Endothelial cell (in vitro differentiated cells): ENCODE measurements around the gene FABP6. TPM values are rescaled to one million over a fixed set of nuclear protein-coding genes. Genes with fewer than 3 reads are reported as not detected.

Source experiments
- DNase-seq: peaks from one replicate; pipeline ENCODE4 v3.0.0; 2021; ENCODE audit warnings: low spot score
- H3K27ac Mint-ChIP-seq: one replicate; pipeline ENCODE4 v1.8.0; 2021; ENCODE audit warnings: mixed read lengths, inconsistent platforms; ENCODE audit not compliant: unreplicated experiment
- H3K27me3 Mint-ChIP-seq: one replicate; pipeline ENCODE4 v1.8.0; 2021; ENCODE audit warnings: mild to moderate bottlenecking, moderate library complexity, mixed read lengths, inconsistent platforms; ENCODE audit not compliant: unreplicated experiment
- H3K36me3 Mint-ChIP-seq: one replicate; pipeline ENCODE4 v1.8.0; 2021; ENCODE audit warnings: mild to moderate bottlenecking, low read depth, mixed read lengths, inconsistent platforms; ENCODE audit not compliant: unreplicated experiment
- H3K4me1 Mint-ChIP-seq: one replicate; pipeline ENCODE4 v1.8.0; 2021; ENCODE audit warnings: mild to moderate bottlenecking, mixed read lengths, inconsistent platforms; ENCODE audit not compliant: unreplicated experiment
- H3K4me3 Mint-ChIP-seq: one replicate; pipeline ENCODE4 v1.8.0; 2021; ENCODE audit warnings: mild to moderate bottlenecking, mixed read lengths, inconsistent platforms; ENCODE audit not compliant: unreplicated experiment
- H3K9me3 Mint-ChIP-seq: one replicate; pipeline ENCODE4 v1.8.0; 2021; ENCODE audit warnings: mixed read lengths, inconsistent platforms; ENCODE audit not compliant: unreplicated experiment
- CTCF ChIP-seq: fragments of 200-600 bp; sonication (generic); IDR thresholded peaks from one replicate; pipeline ENCODE4 v1.5.0; 2021; ENCODE audit warnings: antibody characterized with exemption; ENCODE audit not compliant: unreplicated experiment
- total RNA-seq: library from RNA; stranded (reverse); fragmentation: NEBNext Ultra II Directional; extraction: Animal tissue kit (Norgen Biotek cat#: 25700); gene quantifications from one replicate; pipeline ENCODE4 v1.2.1, GENCODE V29; 2021; ENCODE audit not compliant: unreplicated experiment

The FABP6 gene
- total RNA-seq, 1 donor from 2014 or later: 1.2 TPM

GRCh38 chr5:160278343-160278742, 49.0 kb downstream of the FABP6 start:
- Mint-ChIP-seq H3K4me1 (peaks cover 19% of the 10 kb centered on the region), H3K27ac (no peak overlapping the region)

GRCh38 chr5:160280384-160281095, 51.2 kb downstream of the FABP6 start:
- Mint-ChIP-seq H3K9me3 (no peaks in the 10 kb centered on the region), H3K36me3 (peaks cover 35% of the 10 kb centered on the region), H3K4me3 (no peak overlapping the region), H3K27me3 (no peaks in the 10 kb centered on the region), H3K27ac (no peak overlapping the region), H3K4me1 (peaks cover 12% of the 10 kb centered on the region)
- no peak for DNase-seq
- TF ChIP-seq CTCF: no peak

More at GRCh38 chr5:160278343-160278742, 49.0 kb downstream of the FABP6 start:
- Mint-ChIP-seq H3K27me3 (no peaks in the 10 kb centered on the region), H3K4me3 (no peak overlapping the region), H3K9me3 (no peaks in the 10 kb centered on the region), H3K36me3 (peaks cover 38% of the 10 kb centered on the region)
- no peak for DNase-seq
- TF ChIP-seq CTCF: no peak

GRCh38 chr5:160281275-160281674, 52.0 kb downstream of the FABP6 start:
- no peaks in the 10 kb centered on the region for H3K9me3 Mint-ChIP-seq
- H3K27ac Mint-ChIP-seq: peak overlapping the region; percentile 70
- no peak overlapping the region for H3K4me3 Mint-ChIP-seq
- peaks cover 34% of the 10 kb centered on the region for H3K36me3 Mint-ChIP-seq
- DNase-seq: no peak
- no peak for TF ChIP-seq CTCF
- peaks cover 12% of the 10 kb centered on the region for H3K4me1 Mint-ChIP-seq
- H3K27me3 Mint-ChIP-seq: peaks cover under 1% of the 10 kb centered on the region

- no peak for TF ChIP-seq CTCF
- H3K4me1 Mint-ChIP-seq: peaks cover 27% of the 10 kb centered on the region
Measured at GRCh38 chr5:160284291-160284873, 55.1 kb downstream of the FABP6 start.

GRCh38 chr5:160285316-160285715, 56.0 kb downstream of the FABP6 start:
- Mint-ChIP-seq H3K27me3 (peaks cover 7% of the 10 kb centered on the region), H3K36me3 (peaks cover 9% of the 10 kb centered on the region), H3K4me1 (peaks cover 32% of the 10 kb centered on the region), H3K9me3 (no peaks in the 10 kb centered on the region), H3K4me3 (no peak overlapping the region), H3K27ac (no peak overlapping the region)
- no peak for DNase-seq
- TF ChIP-seq CTCF: no peak

More at GRCh38 chr5:160284291-160284873, 55.1 kb downstream of the FABP6 start:
- no peak overlapping the region for H3K27ac Mint-ChIP-seq
- H3K9me3 Mint-ChIP-seq: no peaks in the 10 kb centered on the region
- H3K36me3 Mint-ChIP-seq: peaks cover 18% of the 10 kb centered on the region
- DNase-seq: no peak
- peaks cover 7% of the 10 kb centered on the region for H3K27me3 Mint-ChIP-seq
- H3K4me3 Mint-ChIP-seq: no peak overlapping the region
